Stomach (tissue), 4 donors: Measurements from ENCODE around the gene RUFY4.

ENCODE experiments used
- EP300 ChIP-seq: sonication (generic); formaldehyde crosslinking; IDR thresholded peaks from one replicate; pipeline ENCODE4 v1.6.1; 2017; ENCODE audit warnings: antibody characterized with exemption
- POLR2A ChIP-seq, 4 donors: fragments of 450-650 bp; IDR thresholded peaks; one replicate each; pipeline ENCODE4 v1.6.1; 2016; ENCODE audit warnings: antibody characterized with exemption in 4 of 4, control low read depth in 2 of 4, mild to moderate bottlenecking in 1 of 4, moderate library complexity in 1 of 4
- POLR2AphosphoS5 ChIP-seq, 3 donors: sonication (generic); formaldehyde crosslinking; IDR thresholded peaks; one replicate each; pipeline ENCODE4 v1.6.1; 2016; ENCODE audit warnings: antibody characterized with exemption in 3 of 3
- TF ChIP-seq, protein P1 (sequence below), 7 experiments: fragments of 450-650 bp in 4 of 7; fragments of 200-600 bp in 3 of 7; sonication (generic) in 3 of 7; IDR thresholded peaks; one replicate each; pipeline ENCODE4 v1.5.1; 2016 to 2019; ENCODE audit warnings: antibody characterized with exemption in 7 of 7, control low read depth in 2 of 7, mild to moderate bottlenecking in 1 of 7

DNA sequence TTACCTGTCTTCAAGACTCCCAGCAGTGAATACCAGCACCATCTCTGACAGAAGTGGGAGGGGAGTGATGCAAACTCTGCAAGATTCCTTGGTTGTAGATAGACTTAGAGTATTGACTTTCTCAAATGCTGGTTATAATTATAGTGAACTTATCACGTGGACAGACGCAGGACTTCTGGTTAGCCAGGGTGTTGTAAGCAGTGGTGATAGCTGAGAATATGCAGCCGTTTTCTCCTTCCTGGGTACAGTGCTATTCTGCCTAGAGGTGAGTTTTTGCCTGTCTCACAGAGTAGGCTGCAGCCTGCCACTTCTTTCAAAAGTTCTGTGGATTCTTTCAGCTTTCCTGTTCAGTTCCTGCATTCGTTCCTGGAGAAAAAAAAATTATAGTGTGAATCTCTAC is 56.0 kb downstream of the RUFY4 start:
- TF ChIP-seq, protein P1, sequence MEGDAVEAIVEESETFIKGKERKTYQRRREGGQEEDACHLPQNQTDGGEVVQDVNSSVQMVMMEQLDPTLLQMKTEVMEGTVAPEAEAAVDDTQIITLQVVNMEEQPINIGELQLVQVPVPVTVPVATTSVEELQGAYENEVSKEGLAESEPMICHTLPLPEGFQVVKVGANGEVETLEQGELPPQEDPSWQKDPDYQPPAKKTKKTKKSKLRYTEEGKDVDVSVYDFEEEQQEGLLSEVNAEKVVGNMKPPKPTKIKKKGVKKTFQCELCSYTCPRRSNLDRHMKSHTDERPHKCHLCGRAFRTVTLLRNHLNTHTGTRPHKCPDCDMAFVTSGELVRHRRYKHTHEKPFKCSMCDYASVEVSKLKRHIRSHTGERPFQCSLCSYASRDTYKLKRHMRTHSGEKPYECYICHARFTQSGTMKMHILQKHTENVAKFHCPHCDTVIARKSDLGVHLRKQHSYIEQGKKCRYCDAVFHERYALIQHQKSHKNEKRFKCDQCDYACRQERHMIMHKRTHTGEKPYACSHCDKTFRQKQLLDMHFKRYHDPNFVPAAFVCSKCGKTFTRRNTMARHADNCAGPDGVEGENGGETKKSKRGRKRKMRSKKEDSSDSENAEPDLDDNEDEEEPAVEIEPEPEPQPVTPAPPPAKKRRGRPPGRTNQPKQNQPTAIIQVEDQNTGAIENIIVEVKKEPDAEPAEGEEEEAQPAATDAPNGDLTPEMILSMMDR (IDR thresholded peaks at IDR 0.05): no peak
- TF ChIP-seq POLR2A (IDR thresholded peaks at IDR 0.05): no peak
- TF ChIP-seq POLR2AphosphoS5 (IDR thresholded peaks at IDR 0.05): no peak
- TF ChIP-seq EP300: no peak
